Uterus (tissue), 4 donors: ENCODE measurements around the gene PRKX. TPM values are rescaled to one million over a fixed set of nuclear protein-coding genes. Genes with fewer than 3 reads are reported as not detected.
A peak's percentile ranks its signal among the peaks of the same experiment; 100 is the strongest.
"Not testable (repeated sequence)": the region's sequence is repeated elsewhere in the genome, so short reads cannot be mapped to it uniquely, and the experiment has no call there.

Experiments used
- DNase-seq, 2 donors: peaks; one replicate each; pipeline ENCODE4 v3.0.0-alpha.2; 2019 to 2020
- H3K27ac ChIP-seq, 2 donors: fragments of 200-600 bp; sonication (generic); 1 replicate in 1 of 2; 2 replicates in 1 of 2; pipeline ENCODE4 v1.5.1; 2016 to 2018
- H3K27me3 ChIP-seq, 2 donors: fragments of 200-600 bp; sonication (generic); one replicate each; pipeline ENCODE4 v1.5.1; 2018 to 2019; ENCODE audit warnings: control low read depth in 1 of 2
- H3K36me3 ChIP-seq, 2 donors: fragments of 200-600 bp; sonication (generic); one replicate each; pipeline ENCODE4 v1.5.1; 2019; ENCODE audit warnings: control low read depth in 1 of 2
- H3K4me1 ChIP-seq, 2 donors: fragments of 200-600 bp; sonication (generic); one replicate each; pipeline ENCODE4 v1.5.1; 2018 to 2019; ENCODE audit warnings: control low read depth in 1 of 2
- H3K4me3 ChIP-seq, 2 donors: fragments of 200-600 bp; sonication (generic); 1 replicate in 1 of 2; 2 replicates in 1 of 2; pipeline ENCODE4 v1.5.1; 2018 to 2019; ENCODE audit warnings: mild to moderate bottlenecking in 1 of 2
- H3K9me3 ChIP-seq, 2 donors: fragments of 200-600 bp; sonication (generic); one replicate each; pipeline ENCODE4 v1.5.1; 2019; ENCODE audit warnings: control low read depth in 1 of 2
- POLR2A ChIP-seq, 2 donors: fragments of 450-650 bp; IDR thresholded peaks; one replicate each; pipeline ENCODE4 v1.6.1; 2016; ENCODE audit warnings: antibody characterized with exemption in 2 of 2, mild to moderate bottlenecking in 1 of 2, moderate library complexity in 1 of 2
- intact Hi-C: fragments of 100-400 bp; cut with DNase I; formaldehyde crosslinking; loops from one replicate; pipeline ENCODE4 v1.15.1; 2023; ENCODE audit warnings: low total_unique reads
- total RNA-seq, 4 donors: library from RNA; depleted of rRNA in 3 of 4; stranded (reverse); fragments of >200 nt in 3 of 4; gene quantifications; one replicate each; pipeline versions ENCODE4 v1.1.0 to v1.2.4, GENCODE V29; 2014 to 2023
- TF ChIP-seq, protein P1 (sequence below), 4 experiments: fragments of 200-600 bp in 2 of 4; fragments of 450-650 bp in 2 of 4; sonication (generic) in 2 of 4; IDR thresholded peaks; one replicate each; pipeline ENCODE4 v1.5.1; 2016 to 2019; ENCODE audit warnings: antibody characterized with exemption in 4 of 4, mild to moderate bottlenecking in 2 of 4, moderate library complexity in 1 of 4
- donor health status: DM: yes; HTN: yes; CAD: no.

The PRKX gene
- total RNA-seq, 4 donors from 2014 or later = 8.5 to 27.9 (median 12.0) TPM

DNA sequence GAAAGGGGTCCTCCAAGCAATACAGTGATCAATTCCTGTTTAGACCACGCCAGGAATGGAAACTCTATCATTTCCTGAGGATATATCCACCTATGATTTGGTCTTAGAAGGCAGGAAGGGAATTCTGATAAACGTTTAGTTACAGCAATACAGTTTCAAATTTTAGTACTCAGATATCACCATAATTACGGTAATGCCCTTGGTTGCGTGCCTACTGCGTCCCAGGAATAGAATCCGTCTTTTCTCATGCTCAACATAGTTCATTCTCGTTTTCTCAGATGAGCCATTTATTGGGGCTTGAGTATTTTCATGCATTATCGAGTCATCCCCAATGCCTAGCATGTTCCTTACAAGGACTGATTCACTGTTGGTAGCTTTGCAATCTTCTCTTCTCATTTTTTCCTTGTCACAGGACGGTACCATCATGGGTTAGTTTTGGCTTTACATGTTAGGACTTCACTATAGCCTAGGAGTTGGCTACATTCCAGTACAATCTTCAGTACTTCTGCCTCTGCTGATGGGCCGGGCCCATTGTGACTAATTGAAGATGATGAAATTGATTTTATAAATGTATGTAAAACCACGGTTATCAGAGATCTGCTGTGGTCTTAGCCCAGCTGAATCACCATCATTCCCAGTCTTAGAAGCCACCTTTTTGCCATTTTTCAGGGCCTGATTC, 4.4 kb upstream of the PRKX start:
- Histone ChIP-seq H3K27ac (no peak overlapping the region), H3K27me3 (no peaks in the 10 kb centered on the region), H3K4me1 (peaks cover 0 to 1% of the 10 kb centered on the region in 2 donors), H3K4me3 (no peak overlapping the region), H3K9me3 (no peaks in the 10 kb centered on the region), H3K36me3 (no peaks in the 10 kb centered on the region)
- DNase-seq = no peak
- intact Hi-C loops = no loop called here
- TF ChIP-seq POLR2A (IDR thresholded peaks at IDR 0.05) = no peak
- TF ChIP-seq, protein P1, sequence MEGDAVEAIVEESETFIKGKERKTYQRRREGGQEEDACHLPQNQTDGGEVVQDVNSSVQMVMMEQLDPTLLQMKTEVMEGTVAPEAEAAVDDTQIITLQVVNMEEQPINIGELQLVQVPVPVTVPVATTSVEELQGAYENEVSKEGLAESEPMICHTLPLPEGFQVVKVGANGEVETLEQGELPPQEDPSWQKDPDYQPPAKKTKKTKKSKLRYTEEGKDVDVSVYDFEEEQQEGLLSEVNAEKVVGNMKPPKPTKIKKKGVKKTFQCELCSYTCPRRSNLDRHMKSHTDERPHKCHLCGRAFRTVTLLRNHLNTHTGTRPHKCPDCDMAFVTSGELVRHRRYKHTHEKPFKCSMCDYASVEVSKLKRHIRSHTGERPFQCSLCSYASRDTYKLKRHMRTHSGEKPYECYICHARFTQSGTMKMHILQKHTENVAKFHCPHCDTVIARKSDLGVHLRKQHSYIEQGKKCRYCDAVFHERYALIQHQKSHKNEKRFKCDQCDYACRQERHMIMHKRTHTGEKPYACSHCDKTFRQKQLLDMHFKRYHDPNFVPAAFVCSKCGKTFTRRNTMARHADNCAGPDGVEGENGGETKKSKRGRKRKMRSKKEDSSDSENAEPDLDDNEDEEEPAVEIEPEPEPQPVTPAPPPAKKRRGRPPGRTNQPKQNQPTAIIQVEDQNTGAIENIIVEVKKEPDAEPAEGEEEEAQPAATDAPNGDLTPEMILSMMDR (IDR thresholded peaks at IDR 0.05) = no peak

DNA sequence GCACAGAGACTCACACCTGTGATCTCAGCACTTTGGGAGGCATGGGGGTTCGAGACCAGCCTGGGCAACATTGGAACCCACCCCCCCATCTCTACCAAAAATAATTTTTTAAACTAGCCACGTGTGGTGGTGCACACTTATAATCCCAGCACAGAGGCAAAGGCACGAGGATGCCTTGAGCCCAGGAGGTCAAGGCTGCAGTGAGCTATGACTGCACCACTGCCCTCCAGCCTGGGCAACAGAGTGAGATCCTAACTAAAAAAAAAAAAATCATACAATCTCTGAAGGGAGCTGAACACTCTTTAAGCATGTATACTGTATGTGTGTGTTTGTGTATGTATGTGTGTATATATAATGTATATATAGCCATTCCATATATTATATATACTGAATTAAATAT, 2.5 kb upstream of the PRKX start:
- Histone ChIP-seq H3K27ac (no peak overlapping the region), H3K27me3 (no peaks in the 10 kb centered on the region), H3K4me3 (no peak overlapping the region), H3K9me3 (no peaks in the 10 kb centered on the region), H3K36me3 (no peaks in the 10 kb centered on the region), H3K4me1 (peaks cover 0 to 3% of the 10 kb centered on the region in 2 donors)
- TF ChIP-seq, protein P1 (IDR thresholded peaks at IDR 0.05) = no peak
- no peak for TF ChIP-seq POLR2A (IDR thresholded peaks at IDR 0.05)
- DNase-seq = no peak
- intact Hi-C loops = no loop called here

DNA sequence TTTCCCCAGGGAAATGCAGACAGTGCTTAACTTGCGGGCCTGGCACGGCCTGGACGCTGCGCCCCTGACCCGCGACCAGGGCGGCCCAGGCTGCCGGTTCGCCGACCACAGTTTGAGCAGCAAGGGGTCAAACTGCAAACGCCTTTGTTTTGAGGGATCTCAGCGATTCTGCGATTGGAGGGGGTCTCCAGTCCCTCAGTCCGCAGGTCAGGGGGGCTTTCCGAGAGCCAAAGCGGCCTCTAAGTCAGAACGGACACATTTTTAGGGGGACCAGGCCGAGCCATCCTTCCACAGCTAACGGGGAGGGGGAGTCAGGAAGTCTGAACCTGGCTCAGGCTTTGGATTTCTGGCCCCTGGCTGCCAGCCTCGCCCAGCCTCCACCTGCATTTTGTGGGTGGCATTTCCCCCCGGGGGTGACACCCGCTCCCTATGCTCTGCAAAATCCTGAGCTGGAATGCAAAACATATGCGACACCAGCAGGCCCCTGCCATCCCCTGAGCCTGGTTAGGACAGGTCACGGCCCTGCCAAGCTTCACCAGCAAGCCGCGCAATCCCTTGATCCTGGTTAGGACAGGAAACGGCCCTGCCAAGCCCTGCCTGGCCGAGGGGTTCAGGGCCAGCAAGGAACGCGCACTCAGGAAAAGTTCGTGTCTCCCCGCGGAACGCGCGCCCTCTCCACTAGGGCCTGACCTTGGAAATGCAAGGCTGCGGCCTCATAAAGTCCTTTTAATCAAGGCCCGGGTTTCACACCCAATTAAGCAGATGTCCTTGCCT, 1.4 kb upstream of the PRKX start:
- H3K4me3 ChIP-seq, H3K36me3 ChIP-seq, DNase-seq, H3K27me3 ChIP-seq, H3K9me3 ChIP-seq, H3K4me1 ChIP-seq, intact Hi-C loops, H3K27ac ChIP-seq: not testable (repeated sequence)

DNA sequence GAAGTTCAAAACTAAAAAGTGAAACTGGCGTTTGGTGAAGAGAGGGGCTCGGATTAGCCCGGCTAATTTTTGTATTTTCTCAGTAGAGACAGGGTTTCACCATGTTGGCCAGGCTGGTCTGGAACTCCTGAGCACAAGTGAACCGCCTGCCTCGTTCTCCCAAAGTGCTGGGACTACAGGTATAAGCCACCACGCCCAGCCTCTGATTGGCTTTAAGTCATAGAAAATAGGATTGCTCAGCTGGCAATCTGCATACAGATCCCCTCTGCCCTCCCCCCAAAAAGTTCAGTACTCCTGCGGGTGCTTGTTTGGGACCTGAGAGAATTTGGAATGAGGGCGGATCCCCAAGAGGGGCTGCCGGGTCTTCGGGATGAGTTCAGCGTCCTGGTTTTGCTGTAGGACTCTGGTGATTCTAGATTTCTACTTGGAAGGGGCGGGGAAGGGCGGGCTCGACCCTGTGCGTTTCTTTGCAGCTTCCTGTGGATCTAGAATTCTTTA, 537 bp upstream of the PRKX start:
- intact Hi-C loops = no loop called here
- Histone ChIP-seq H3K27me3 (no peaks in the 10 kb centered on the region), H3K9me3 (no peaks in the 10 kb centered on the region), H3K4me3 (peak overlapping the region; percentile 49 to 55), H3K36me3 (no peaks in the 10 kb centered on the region), H3K4me1 (peaks cover 0 to 3% of the 10 kb centered on the region in 2 donors), H3K27ac (peak overlapping the region; percentile 59 to 70)
- TF ChIP-seq, protein P1 (IDR thresholded peaks at IDR 0.05) = no peak
- no peak for TF ChIP-seq POLR2A (IDR thresholded peaks at IDR 0.05)
- no peak for DNase-seq

DNA sequence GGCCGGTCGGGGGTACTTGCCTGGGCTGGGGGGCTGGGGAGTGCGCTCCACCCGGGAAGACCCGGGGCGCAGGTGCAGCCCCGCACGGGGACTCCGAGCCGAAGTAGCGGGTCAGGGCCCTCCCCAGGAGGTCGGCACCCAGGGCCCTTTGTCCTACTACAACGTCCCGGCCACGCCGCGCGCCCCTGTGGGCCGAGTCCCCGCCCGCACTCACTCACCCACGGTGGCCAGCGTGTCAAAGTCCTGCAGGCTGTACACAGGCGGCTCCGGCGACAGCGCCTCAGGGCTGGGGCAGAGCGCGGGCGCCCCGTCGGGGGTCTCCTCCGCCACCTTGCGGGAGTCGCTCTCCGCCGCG, 602 bp downstream of the PRKX start:
- peaks cover 0 to 3% of the 10 kb centered on the region in 2 donors for H3K4me1 ChIP-seq
- intact Hi-C loops = no loop called here
- no peak for DNase-seq
- no peaks in the 10 kb centered on the region for H3K27me3 ChIP-seq
- no peaks in the 10 kb centered on the region for H3K9me3 ChIP-seq
- H3K4me3 ChIP-seq = peak overlapping the region; percentile 49 to 55
- peak overlapping the region; percentile 3 to 66 for H3K27ac ChIP-seq
- TF ChIP-seq, protein P1 (IDR thresholded peaks at IDR 0.05) = no peak
- TF ChIP-seq POLR2A (IDR thresholded peaks at IDR 0.05) = no peak
- H3K36me3 ChIP-seq = no peaks in the 10 kb centered on the region
